Motor neuron (in vitro differentiated cells): Measurements from ENCODE around the gene IFNL2. TPM values are rescaled to one million over a fixed set of nuclear protein-coding genes. Genes with fewer than 3 reads are reported as not detected.

Experiments
- ATAC-seq, 8 experiments: fragments of 200-7000 bp; cut with Tn5 transposase; replicated peaks in 6 of 8; 2 replicates each; pipeline ENCODE4 v1.8.0; 2021; ENCODE audit warnings: mild to moderate bottlenecking in 8 of 8, moderate library complexity in 8 of 8
- H3K27ac ChIP-seq, 2 donors: fragments of 250-450 bp; sonication (Bioruptor Pico); 2 replicates each; pipeline ENCODE4 v1.9.0; 2021; ENCODE audit warnings: antibody characterized with exemption in 2 of 2, mild to moderate bottlenecking in 2 of 2, moderate library complexity in 1 of 2
- H3K4me1 ChIP-seq, 2 donors: fragments of 250-450 bp; sonication (Bioruptor Pico); replicated peaks in 1 of 2; 2 replicates each; pipeline ENCODE4 v1.6.1; 2021; ENCODE audit warnings: antibody characterized with exemption in 2 of 2, mild to moderate bottlenecking in 2 of 2, moderate library complexity in 1 of 2
- H3K4me3 ChIP-seq, 5 donors: fragments of 250-450 bp; sonication (Bioruptor Pico); 2 replicates each; pipeline ENCODE4 v1.9.0; 2021; ENCODE audit warnings: antibody characterized with exemption in 5 of 5, mild to moderate bottlenecking in 5 of 5, moderate library complexity in 4 of 5
- WGBS, 10 experiments: fragments of 450-650 bp; shearing (Covaris generic); methylation state at CpG; one replicate each; pipeline ENCODE4 v1.0.0; 2022; 5-methylcytosine and 5-hydroxymethylcytosine counted together
- in situ Hi-C, 9 experiments: fragments of 400-800 bp; cut with MboI; loops; one replicate each; pipeline ENCODE4 v1.15.0; 2021; ENCODE audit warnings: low sequenced_read_pairs in 9 of 9, low pct_unique_long_range_greater_than_20kb in 2 of 9; ENCODE audit not compliant: unreplicated experiment in 9 of 9
- total RNA-seq, 8 experiments: library from RNA; unstranded; fragments of 300-600 nt; gene quantifications; 2 replicates each; pipeline versions ENCODE4 v1.2.3 to v1.2.4, GENCODE V29; 2022

Gene IFNL2
- total RNA-seq, 8 experiments from 2014 or later = not detected

DNA sequence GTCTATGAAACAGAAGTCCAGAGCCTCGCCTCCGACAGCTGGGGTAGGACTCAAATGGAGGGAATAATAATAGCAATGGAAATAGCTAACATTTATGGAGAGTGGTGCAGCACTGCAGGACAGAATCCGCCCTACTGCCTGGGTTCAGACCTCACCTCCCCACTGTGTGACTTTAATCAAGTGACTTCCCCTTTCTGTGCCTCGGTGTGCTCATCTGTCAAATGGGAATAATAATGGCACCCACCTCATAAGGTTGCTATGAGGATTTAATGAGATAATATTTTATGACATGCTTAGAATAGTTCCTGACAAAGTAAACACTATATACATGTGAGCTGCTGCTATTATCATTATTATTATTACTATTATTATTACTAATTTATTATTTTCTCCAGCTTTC is 49.3 kb downstream of the IFNL2 start:
- ATAC-seq = no peak
- H3K27ac ChIP-seq = no peak overlapping the region
- no peak overlapping the region for H3K4me3 ChIP-seq
- in situ Hi-C loops = loop anchor here in 1 of 9 experiments (25.0 kb wide), 1 partner anchor 205 kb away; no protein-coding TSS in a partner anchor
- peaks cover 10 to 14% of the 10 kb centered on the region in 2 donors for H3K4me1 ChIP-seq
- WGBS, 10 experiments = 59 to 100% (median 80%) methylated on average over 1 to 4 of the region's 4 CpGs; no CpG with 5 or more reads in 6 of the 10 experiments

DNA sequence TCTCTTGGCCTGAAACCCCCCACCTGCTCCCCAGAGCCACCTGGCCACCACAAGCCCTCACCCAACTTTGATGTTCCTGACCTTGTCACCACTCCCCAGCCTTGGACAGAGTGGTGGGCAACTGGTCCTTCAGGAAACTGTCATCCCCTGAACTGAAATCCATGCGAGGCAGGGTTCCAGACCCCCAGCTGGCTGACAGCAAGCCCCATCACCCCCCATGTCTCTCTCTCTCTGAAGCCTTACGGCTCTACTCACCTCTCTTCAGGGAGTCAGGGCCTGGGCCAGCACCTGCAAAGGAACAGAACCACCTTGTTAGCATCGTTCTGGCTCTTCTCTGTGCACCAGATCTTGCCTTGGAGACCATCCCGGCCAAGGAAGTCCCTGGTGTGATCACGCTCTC is 49.9 kb downstream of the IFNL2 start:
- WGBS, 10 experiments = 63 to 100% (median 88%) methylated on average over 1 to 3 of the region's 5 CpGs; no CpG with 5 or more reads in 7 of the 10 experiments
- peaks cover 10 to 14% of the 10 kb centered on the region in 2 donors for H3K4me1 ChIP-seq
- no peak overlapping the region for H3K27ac ChIP-seq
- no peak overlapping the region for H3K4me3 ChIP-seq
- ATAC-seq = no peak
- in situ Hi-C loops = loop anchor here in 1 of 9 experiments (25.0 kb wide), 1 partner anchor 206 kb away; no protein-coding TSS in a partner anchor

- in situ Hi-C loops = loop anchor here in 1 of 9 experiments (25.0 kb wide), 1 partner anchor 206 kb away; no protein-coding TSS in a partner anchor
- no peak for ATAC-seq
Observed at GRCh38 chr19:39318690-39319089, 50.5 kb downstream of the IFNL2 start.

DNA sequence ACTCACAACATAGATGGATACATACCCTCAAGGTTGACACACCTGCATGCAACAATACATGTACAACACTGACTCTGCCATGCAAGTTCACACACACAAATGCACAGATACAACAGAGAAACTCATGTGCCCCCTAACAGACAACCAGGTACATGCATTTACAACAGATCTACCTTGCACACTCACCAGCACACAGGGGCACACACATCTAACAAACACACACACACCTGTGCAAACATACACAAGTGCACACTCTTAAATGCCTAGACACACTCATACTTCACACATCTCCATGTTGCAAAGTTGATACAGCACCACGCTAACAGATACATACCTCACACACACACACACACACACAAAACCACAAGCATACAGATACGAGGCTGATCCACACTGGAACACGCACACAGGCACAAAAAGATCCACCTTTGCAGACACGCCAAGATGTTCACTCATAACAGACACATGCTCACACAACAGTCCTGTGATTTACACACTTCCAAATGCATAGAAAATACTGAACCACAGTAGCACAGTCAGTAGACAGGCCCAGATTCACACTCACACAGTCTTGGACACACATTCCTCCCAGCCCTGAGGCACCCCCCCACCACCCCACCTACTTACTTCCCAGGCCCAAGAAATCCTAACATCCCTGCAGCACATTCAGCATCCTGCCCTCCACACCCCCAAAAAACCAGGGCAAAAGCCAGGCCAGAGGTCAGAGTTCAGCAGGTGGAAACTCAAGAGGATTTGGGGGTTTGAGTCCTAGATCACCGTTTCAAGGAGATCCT is 51.1 kb downstream of the IFNL2 start:
- H3K4me3 ChIP-seq = peak overlapping the region; percentile 51 to 87 (median 76)
- H3K4me1 ChIP-seq = peaks cover 10 to 14% of the 10 kb centered on the region in 2 donors
- 0 to 100% (median 60%) methylated on average over 1 to 2 of the region's 5 CpGs; no CpG with 5 or more reads in 7 of the 10 experiments for WGBS, 10 experiments
- in situ Hi-C loops = loop anchor here in 1 of 9 experiments (25.0 kb wide), 1 partner anchor 207 kb away; no protein-coding TSS in a partner anchor
- no peak for ATAC-seq
- H3K27ac ChIP-seq = no peak overlapping the region

More at GRCh38 chr19:39318690-39319089, 50.5 kb downstream of the IFNL2 start:
- WGBS, 10 experiments = 67 to 100% (median 89%) methylated on average over 1 to 3 of the region's 4 CpGs; no CpG with 5 or more reads in 5 of the 10 experiments
- H3K4me3 ChIP-seq = no peak overlapping the region
- H3K4me1 ChIP-seq = peaks cover 10 to 14% of the 10 kb centered on the region in 2 donors
- H3K27ac ChIP-seq = no peak overlapping the region

Other genes with a start within 250 kb of the IFNL2 start
- gene FBXO27, start 235.8 kb upstream of the IFNL2 start, total RNA-seq = 1 to 10 TPM in 6 of 8 experiments, under 1 TPM in 2; 0.67 to 5.4 (median 3.3) TPM
- under 1 TPM in 5 of 8 experiments, not detected in 3; 0.07 to 0.42 (median 0.15) TPM for gene ACP7, start 184.0 kb upstream of the IFNL2 start, total RNA-seq
- gene PAK4, start 142.6 kb upstream of the IFNL2 start, total RNA-seq = 10 to 100 TPM in 5 of 8 experiments, 1 to 10 TPM in 3; 6.5 to 42.8 (median 11.9) TPM
- under 1 TPM in 6 of 8 experiments, not detected in 2; 0.13 to 0.94 (median 0.24) TPM for gene NCCRP1, start 71.4 kb upstream of the IFNL2 start, total RNA-seq
- not detected for gene SYCN, start 64.1 kb upstream of the IFNL2 start, total RNA-seq
- not detected for gene IFNL3, start 23.4 kb upstream of the IFNL2 start, total RNA-seq
- gene IFNL4, start 19.5 kb upstream of the IFNL2 start, total RNA-seq = under 1 TPM in 3 of 8 experiments, not detected in 5; 0.14 to 0.19 (median 0.17) TPM
- gene IFNL1, start 28.0 kb downstream of the IFNL2 start, total RNA-seq = not detected
- gene LRFN1, start 52.5 kb downstream of the IFNL2 start, total RNA-seq = 1 to 10 TPM in 7 of 8 experiments, under 1 TPM in 1; 0.41 to 6.6 (median 2.9) TPM
- 1 to 10 TPM in 3 of 8 experiments, under 1 TPM in 3, not detected in 2; 0.55 to 1.5 (median 1.1) TPM for gene GMFG, start 67.6 kb downstream of the IFNL2 start, total RNA-seq
- gene SAMD4B, start 74.0 kb downstream of the IFNL2 start, total RNA-seq = 100 to 1,000 TPM in 2 of 8 experiments, 10 to 100 TPM in 6; 24.1 to 124 (median 64.9) TPM
- 10 to 100 TPM; 23.7 to 59.7 (median 37.0) TPM for gene PAF1, start 122.7 kb downstream of the IFNL2 start, total RNA-seq
- 10 to 100 TPM; 19.9 to 45.6 (median 26.2) TPM for gene MED29, start 123.0 kb downstream of the IFNL2 start, total RNA-seq
- gene ZFP36, start 138.5 kb downstream of the IFNL2 start, total RNA-seq = 10 to 100 TPM in 3 of 8 experiments, 1 to 10 TPM in 4, under 1 TPM in 1; 0.96 to 30.4 (median 6.6) TPM
- gene PLEKHG2, start 144.3 kb downstream of the IFNL2 start, total RNA-seq = 10 to 100 TPM in 6 of 8 experiments, 1 to 10 TPM in 2; 1.1 to 50.6 (median 13.2) TPM
- 1,000 to 10,000 TPM in 7 of 8 experiments, 100 to 1,000 TPM in 1; 781 to 3,131 (median 1,617) TPM for gene RPS16, start 167.6 kb downstream of the IFNL2 start, total RNA-seq
- 100 to 1,000 TPM in 1 of 8 experiments, 10 to 100 TPM in 7; 52.4 to 129 (median 76.3) TPM for gene SUPT5H, start 177.2 kb downstream of the IFNL2 start, total RNA-seq
- 100 to 1,000 TPM in 1 of 8 experiments, 10 to 100 TPM in 7; 46.0 to 104 (median 65.6) TPM for gene TIMM50, start 212.4 kb downstream of the IFNL2 start, total RNA-seq
- 10 to 100 TPM in 4 of 8 experiments, 1 to 10 TPM in 1, under 1 TPM in 3; 0.25 to 84.3 (median 8.1) TPM for gene DLL3, start 230.6 kb downstream of the IFNL2 start, total RNA-seq
- gene SELENOV, start 246.7 kb downstream of the IFNL2 start, total RNA-seq = 1 to 10 TPM in 2 of 8 experiments, under 1 TPM in 4, not detected in 2; 0.27 to 1.9 (median 0.58) TPM